B cell (primary cell): ENCODE results near the gene KRT77. TPM values are rescaled to one million over a fixed set of nuclear protein-coding genes. Genes with fewer than 3 reads are reported as not detected.

Experiments
- ATAC-seq: fragments of 200-7000 bp; cut with Tn5 transposase; one replicate; pipeline ENCODE4 v1.10.0; 2021; ENCODE audit warnings: low read depth, mild to moderate bottlenecking, moderate number of reproducible peaks, moderate library complexity
- CTCF ChIA-PET: fragments of 350-600 bp; sonication (Branson Sonifier 250); formaldehyde crosslinking; loops from one replicate; lab custom pipeline; 2021; ENCODE audit warnings: antibody characterized with exemption, inconsistent platforms; lab: Charles Lee
- POLR2A ChIA-PET: fragments of 350-600 bp; sonication (Branson Sonifier 250); formaldehyde crosslinking; loops from one replicate; lab custom pipeline; 2021; ENCODE audit warnings: antibody characterized with exemption; lab: Charles Lee
- DNase-seq: peaks from one replicate; pipeline ENCODE4 v3.0.0; 2013
- H2AFZ ChIP-seq: 2 replicates; pipeline ENCODE4 v1.6.1; 2012; ENCODE audit warnings: mild to moderate bottlenecking, low read depth, low read length; ENCODE audit not compliant: insufficient read depth, poor library complexity, severe bottlenecking
- H3K27ac ChIP-seq, 2 donors: 1 replicate in 1 of 2; 2 replicates in 1 of 2; pipeline ENCODE4 v1.5.1; 2012 to 2013; ENCODE audit warnings: low read length in 2 of 2, mild to moderate bottlenecking in 2 of 2, moderate library complexity in 1 of 2
- H3K27me3 ChIP-seq, 4 experiments: fragments of 200-600 bp in 1 of 4; sonication (generic) in 1 of 4; replicated peaks in 1 of 4; 1 replicate in 2 of 4; 2 replicates in 2 of 4; pipeline versions ENCODE4 v1.6.1 to v1.7.0; 2013 to 2016; ENCODE audit warnings: low read length in 3 of 4, mild to moderate bottlenecking in 2 of 4, mixed read lengths in 1 of 4, moderate library complexity in 1 of 4; ENCODE audit not compliant: insufficient read depth in 4 of 4, control insufficient read depth in 3 of 4; ENCODE audit errors: control extremely low read depth in 1 of 4
- H3K36me3 ChIP-seq, 2 experiments: replicated peaks in 1 of 2; 1 replicate in 1 of 2; 2 replicates in 1 of 2; pipeline versions ENCODE4 v1.6.1 to v1.7.1; 2013; ENCODE audit warnings: low read length in 1 of 2; ENCODE audit not compliant: insufficient read depth in 2 of 2, control insufficient read depth in 1 of 2; ENCODE audit errors: control extremely low read depth in 1 of 2, extremely low read depth in 1 of 2
- H3K4me1 ChIP-seq, 2 donors: fragments of 200-600 bp in 1 of 2; sonication (generic) in 1 of 2; 1 replicate in 1 of 2; 2 replicates in 1 of 2; pipeline versions ENCODE4 v1.5.1 to v1.6.1; 2013 to 2017; ENCODE audit warnings: low read length in 2 of 2; ENCODE audit not compliant: control insufficient read depth in 2 of 2, insufficient read depth in 2 of 2
- H3K4me2 ChIP-seq: replicated peaks from 2 replicates; pipeline ENCODE3; 2012; ENCODE audit warnings: mild to moderate bottlenecking, low read depth, low read length; ENCODE audit not compliant: poor library complexity, severe bottlenecking
- H3K4me3 ChIP-seq, 5 experiments: fragments of 200-600 bp in 1 of 5; sonication (generic) in 1 of 5; 1 replicate in 3 of 5; 2 replicates in 2 of 5; pipeline versions ENCODE4 v1.5.1 to v1.7.0; 2011 to 2016; ENCODE audit warnings: low read length in 4 of 5, mild to moderate bottlenecking in 4 of 5, low read depth in 2 of 5, control low read depth in 1 of 5, moderate library complexity in 1 of 5; ENCODE audit not compliant: insufficient read depth in 1 of 5; ENCODE audit errors: control extremely low read depth in 1 of 5, extremely low read depth in 1 of 5
- H3K79me2 ChIP-seq: fragments of 200-600 bp; sonication (generic); one replicate; pipeline ENCODE4 v1.6.0; 2016; ENCODE audit warnings: low read length; ENCODE audit not compliant: control insufficient read depth, insufficient read depth
- H3K9ac ChIP-seq: fragments of 200-600 bp; sonication (generic); 2 replicates; pipeline ENCODE4 v1.6.1; 2017; ENCODE audit warnings: mild to moderate bottlenecking, low read length, moderate library complexity
- H3K9me3 ChIP-seq, 3 donors: one replicate each; pipeline versions ENCODE4 v1.6.1 to v1.7.1; 2013; ENCODE audit warnings: low read length in 2 of 3; ENCODE audit not compliant: control insufficient read depth in 2 of 3, insufficient read depth in 1 of 3; ENCODE audit errors: control extremely low read depth in 1 of 3
- H4K20me1 ChIP-seq: 2 replicates; pipeline ENCODE4 v1.6.0; 2012; ENCODE audit warnings: mild to moderate bottlenecking, low read length; ENCODE audit not compliant: insufficient read depth, control insufficient read depth, poor library complexity, severe bottlenecking
- H3K27ac Mint-ChIP-seq: one replicate; pipeline ENCODE4 v1.8.0; 2021; ENCODE audit warnings: mixed read lengths
- H3K27me3 Mint-ChIP-seq: one replicate; pipeline ENCODE4 v1.8.0; 2021; ENCODE audit warnings: mixed read lengths
- H3K4me1 Mint-ChIP-seq: one replicate; pipeline ENCODE4 v1.8.0; 2021; ENCODE audit warnings: mixed read lengths
- H3K4me3 Mint-ChIP-seq: one replicate; pipeline ENCODE4 v1.8.0; 2021; ENCODE audit warnings: mixed read lengths
- H3K9me3 Mint-ChIP-seq: one replicate; pipeline ENCODE4 v1.8.0; 2022; ENCODE audit warnings: mixed read lengths; ENCODE audit not compliant: insufficient read depth
- CTCF ChIP-seq: fragments of 200-600 bp; IDR thresholded peaks from one replicate; pipeline ENCODE4 v1.8.0; 2022; ENCODE audit warnings: antibody characterized with exemption, mild to moderate bottlenecking
- EZH2 ChIP-seq: IDR thresholded peaks from 2 replicates; pipeline ENCODE4 v1.6.1; 2012; ENCODE audit warnings: borderline replicate concordance, low read depth, mild to moderate bottlenecking, moderate library complexity, low read length; ENCODE audit not compliant: insufficient read depth, poor library complexity, severe bottlenecking
- WGBS: methylation state at CpG from one replicate; pipeline ENCODE4 v1.1.5; 2013; ENCODE audit warnings: missing lambda C conversion rate; ENCODE audit not compliant: insufficient coverage; 5-methylcytosine and 5-hydroxymethylcytosine counted together
- intact Hi-C: fragments of 100-400 bp; cut with micrococcal nuclease; formaldehyde crosslinking; loops from one replicate; pipeline ENCODE4 v1.10.0; 2022
- polyA plus RNA-seq: library from polyadenylated mRNA; depleted of rRNA; stranded (reverse); fragments of >200 nt; gene quantifications from 2 replicates; pipeline ENCODE4 v1.2.3, GENCODE V29; 2012
- total RNA-seq, 2 donors: library from RNA; stranded (reverse); fragments of 120-200 nt in 1 of 2; gene quantifications; 1 replicate in 1 of 2; 2 replicates in 1 of 2; pipeline versions ENCODE4 v1.2.3 to v1.2.4, GENCODE V29; 2013 to 2022

The KRT77 gene
- total and polyA plus RNA-seq, 2 donors (not counting 1 experiment from before 2014, with no cell fraction given) = not detected

DNA sequence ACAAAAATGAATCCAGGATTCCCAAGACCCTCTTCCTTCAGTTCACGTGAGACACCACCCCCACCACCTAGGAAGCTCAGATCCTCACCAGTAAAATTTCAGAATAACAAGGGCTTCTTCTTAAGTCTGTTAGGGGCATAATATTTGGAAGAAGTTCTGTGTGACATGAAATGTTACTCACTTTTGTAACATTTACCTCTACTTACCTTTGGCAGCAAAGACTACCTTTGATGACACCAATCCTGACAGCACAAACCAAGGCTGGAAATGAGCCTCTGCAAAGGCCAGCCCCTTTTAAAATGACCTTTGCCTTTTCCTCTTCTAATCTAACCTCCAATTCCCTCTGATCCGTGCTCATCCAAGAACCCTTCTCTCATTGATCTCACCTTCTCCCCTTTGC is 19.4 kb upstream of the KRT77 start:
- Histone ChIP-seq H3K27me3 (peaks cover 0 to 4% (median 0%) of the 10 kb centered on the region in 4 experiments), H3K27ac (no peak overlapping the region), H3K4me1 (no peaks in the 10 kb centered on the region), H3K36me3 (no peaks in the 10 kb centered on the region), H2AFZ (no peak overlapping the region), H3K9me3 (no peaks in the 10 kb centered on the region), H3K4me3 (no peak overlapping the region), H3K79me2 (no peaks in the 10 kb centered on the region), H4K20me1 (no peaks in the 10 kb centered on the region), H3K9ac (no peak overlapping the region), H3K4me2 (no peak overlapping the region)
- intact Hi-C loops = no loop called here
- Mint-ChIP-seq H3K27ac (no peak overlapping the region), H3K4me3 (no peak overlapping the region), H3K4me1 (no peaks in the 10 kb centered on the region), H3K27me3 (peaks cover 14% of the 10 kb centered on the region), H3K9me3 (no peaks in the 10 kb centered on the region)
- ChIA-PET CTCF (no interaction called here), POLR2A (no interaction called here)
- no peak for ATAC-seq
- DNase-seq = no peak
- 100% methylated on average over 1 of the region's 2 CpGs for WGBS
- TF ChIP-seq CTCF = no peak
- TF ChIP-seq EZH2 = no peak

DNA sequence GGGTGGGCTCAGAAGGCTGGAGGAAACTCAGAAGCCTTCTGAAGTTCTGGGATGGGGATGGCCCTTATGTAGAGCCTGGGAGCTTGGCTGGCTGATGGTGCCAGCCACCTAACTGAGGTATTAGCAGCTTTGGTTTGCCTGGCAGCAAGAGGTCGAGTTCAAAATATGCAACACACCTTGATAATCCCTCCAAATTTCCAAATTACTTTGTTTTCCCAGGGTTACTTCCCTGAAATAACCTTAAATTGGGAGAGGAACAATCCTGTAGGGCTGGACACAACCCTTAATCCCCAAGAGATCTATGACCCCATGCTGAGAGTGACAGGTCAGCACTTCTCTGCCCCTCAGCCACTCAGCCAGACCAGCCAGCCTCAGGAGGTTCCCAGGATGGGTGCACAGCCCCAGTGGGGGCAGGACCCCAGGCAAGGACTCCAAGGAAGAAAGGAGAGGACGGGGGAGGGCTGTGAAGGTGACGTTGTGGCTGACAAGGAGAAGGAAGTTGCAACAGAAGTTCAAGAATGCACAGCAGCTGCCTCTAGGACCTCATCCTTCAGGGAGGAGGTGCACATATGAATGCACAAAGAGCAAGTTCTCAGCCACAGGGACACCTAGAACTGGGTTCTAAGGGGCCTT is 18.6 kb upstream of the KRT77 start:
- no peaks in the 10 kb centered on the region for H3K79me2 ChIP-seq
- WGBS = 31% methylated on average over 3 of the region's 3 CpGs
- ChIA-PET POLR2A (no interaction called here), CTCF (no interaction called here)
- H3K4me2 ChIP-seq = no peak overlapping the region
- DNase-seq (no peak), ATAC-seq (no peak)
- Mint-ChIP-seq H3K27me3 (peaks cover 15% of the 10 kb centered on the region), H3K4me1 (no peaks in the 10 kb centered on the region), H3K27ac (no peak overlapping the region), H3K4me3 (no peak overlapping the region), H3K9me3 (no peaks in the 10 kb centered on the region)
- intact Hi-C loops = no loop called here
- no peaks in the 10 kb centered on the region for H3K9me3 ChIP-seq
- no peaks in the 10 kb centered on the region for H3K36me3 ChIP-seq
- H3K27me3 ChIP-seq = peaks cover 0 to 4% (median under 1%) of the 10 kb centered on the region in 4 experiments
- no peak overlapping the region for H3K9ac ChIP-seq
- no peaks in the 10 kb centered on the region for H3K4me1 ChIP-seq
- H4K20me1 ChIP-seq = no peaks in the 10 kb centered on the region
- no peak overlapping the region for H2AFZ ChIP-seq
- TF ChIP-seq CTCF (no peak), EZH2 (no peak)
- H3K27ac ChIP-seq = no peak overlapping the region
- no peak overlapping the region for H3K4me3 ChIP-seq
